ENCODE data around the gene S100A10. TPM values are rescaled to one million over a fixed set of nuclear protein-coding genes. Genes with fewer than 3 reads are reported as not detected.

The S100A10 gene
- polyA plus RNA-seq, 4 donors = 547 to 1,355 (median 1,106) TPM

DNA sequence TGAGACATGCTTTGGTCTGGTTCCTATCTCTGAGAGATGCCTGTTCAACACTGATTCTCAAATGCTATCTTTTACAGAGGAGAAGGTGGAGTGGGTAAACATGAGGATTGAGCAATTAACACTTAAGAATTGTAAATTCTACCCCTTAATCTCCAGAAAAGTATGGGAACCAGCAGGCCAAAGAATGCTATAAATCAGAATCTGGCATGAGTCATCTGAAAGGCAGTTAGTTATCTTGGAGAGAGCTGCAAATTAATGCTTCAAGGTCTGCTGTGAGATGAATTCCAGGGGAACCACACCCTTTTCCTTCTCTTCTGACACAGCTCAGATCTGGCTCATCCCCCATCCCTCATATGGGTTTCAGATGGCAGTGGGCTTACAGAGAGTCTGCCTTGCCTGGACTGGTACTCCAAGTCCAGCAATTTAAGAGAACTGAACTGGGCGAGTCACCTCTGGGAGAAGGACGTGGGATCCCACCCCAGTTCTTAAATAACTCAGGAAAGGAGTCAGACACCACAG lies 5.2 kb downstream of the S100A10 start:
- FAIRE-seq (no peak), DNase-seq (peak; percentile 86 to 92)
- H3K27ac ChIP-seq (ENCODE audit: low read depth in 1 of 3, low read length in 2 of 3) = peak overlapping the region; percentile 89 to 96 (median 90)
- 17 to 55% (median 54%) methylated on average over 2 of the region's 2 CpGs for WGBS, 3 donors
- peak overlapping the region in 1 of 3 donors; percentile 6 for H3K4me3 ChIP-seq (ENCODE audit: low read depth in 1 of 3, low read length in 3 of 3)
- H3K36me3 ChIP-seq (ENCODE audit: control insufficient read depth in 3 of 3, insufficient read depth in 2 of 3, low read depth in 1 of 3, low read length in 3 of 3) = peaks cover 12 to 21% (median 14%) of the 10 kb centered on the region in 3 donors
- no peaks in the 10 kb centered on the region for H3K27me3 ChIP-seq (ENCODE audit: control insufficient read depth in 3 of 3, insufficient read depth in 3 of 3, low read length in 3 of 3)
- H3K4me1 ChIP-seq (ENCODE audit: control insufficient read depth in 3 of 3, insufficient read depth in 2 of 3, low read depth in 1 of 3, low read length in 2 of 3) = peaks cover 15 to 53% (median 47%) of the 10 kb centered on the region in 3 donors
- no peaks in the 10 kb centered on the region for H3K9me3 ChIP-seq (ENCODE audit: control insufficient read depth in 2 of 2, insufficient read depth in 1 of 2, low read depth in 1 of 2, low read length in 1 of 2)

- Histone ChIP-seq H3K27me3 (ENCODE audit: control insufficient read depth in 3 of 3, insufficient read depth in 3 of 3, low read length in 3 of 3) (no peaks in the 10 kb centered on the region), H3K9me3 (ENCODE audit: control insufficient read depth in 2 of 2, insufficient read depth in 1 of 2, low read depth in 1 of 2, low read length in 1 of 2) (no peaks in the 10 kb centered on the region), H3K27ac (ENCODE audit: low read depth in 1 of 3, low read length in 2 of 3) (no peak overlapping the region), H3K36me3 (ENCODE audit: control insufficient read depth in 3 of 3, insufficient read depth in 2 of 3, low read depth in 1 of 3, low read length in 3 of 3) (peaks cover 17 to 32% (median 18%) of the 10 kb centered on the region in 3 donors), H3K4me1 (ENCODE audit: control insufficient read depth in 3 of 3, insufficient read depth in 2 of 3, low read depth in 1 of 3, low read length in 2 of 3) (peaks cover 15 to 47% (median 45%) of the 10 kb centered on the region in 3 donors), H3K4me3 (ENCODE audit: low read depth in 1 of 3, low read length in 3 of 3) (no peak overlapping the region)
- DNase-seq (no peak), FAIRE-seq (no peak)
- 88 to 92% (median 89%) methylated on average over 8 of the region's 8 CpGs for whole genome bisulfite sequencing, 3 donors
Observed at GRCh38 chr1:151986501-151987190, 7.0 kb downstream of the S100A10 start.

GRCh38 chr1:151985768-151986167 lies 7.9 kb downstream of the S100A10 start:
- H3K4me3 ChIP-seq (ENCODE audit: low read depth in 1 of 3, low read length in 3 of 3) = no peak overlapping the region
- DNase-seq (no peak), FAIRE-seq (no peak)
- peaks cover 14 to 47% (median 41%) of the 10 kb centered on the region in 3 donors for H3K4me1 ChIP-seq (ENCODE audit: control insufficient read depth in 3 of 3, insufficient read depth in 2 of 3, low read depth in 1 of 3, low read length in 2 of 3)
- peaks cover 17 to 36% (median 18%) of the 10 kb centered on the region in 3 donors for H3K36me3 ChIP-seq (ENCODE audit: control insufficient read depth in 3 of 3, insufficient read depth in 2 of 3, low read depth in 1 of 3, low read length in 3 of 3)
- H3K27me3 ChIP-seq (ENCODE audit: control insufficient read depth in 3 of 3, insufficient read depth in 3 of 3, low read length in 3 of 3) = no peaks in the 10 kb centered on the region
- 85 to 100% (median 88%) methylated on average over 1 of the region's 1 CpG for WGBS, 3 donors
- H3K27ac ChIP-seq (ENCODE audit: low read depth in 1 of 3, low read length in 2 of 3) = no peak overlapping the region
- H3K9me3 ChIP-seq (ENCODE audit: control insufficient read depth in 2 of 2, insufficient read depth in 1 of 2, low read depth in 1 of 2, low read length in 1 of 2) = no peaks in the 10 kb centered on the region

- Histone ChIP-seq H3K27me3 (ENCODE audit: control insufficient read depth in 3 of 3, insufficient read depth in 3 of 3, low read length in 3 of 3) (no peaks in the 10 kb centered on the region), H3K4me1 (ENCODE audit: control insufficient read depth in 3 of 3, insufficient read depth in 2 of 3, low read depth in 1 of 3, low read length in 2 of 3) (peaks cover 13 to 47% (median 36%) of the 10 kb centered on the region in 3 donors), H3K27ac (ENCODE audit: low read depth in 1 of 3, low read length in 2 of 3) (no peak overlapping the region), H3K4me3 (ENCODE audit: low read depth in 1 of 3, low read length in 3 of 3) (no peak overlapping the region), H3K36me3 (ENCODE audit: control insufficient read depth in 3 of 3, insufficient read depth in 2 of 3, low read depth in 1 of 3, low read length in 3 of 3) (peaks cover 17 to 38% (median 18%) of the 10 kb centered on the region in 3 donors), H3K9me3 (ENCODE audit: control insufficient read depth in 2 of 2, insufficient read depth in 1 of 2, low read depth in 1 of 2, low read length in 1 of 2) (no peaks in the 10 kb centered on the region)
- FAIRE-seq (no peak), DNase-seq (no peak)
- 85 to 91% (median 87%) methylated on average over 2 of the region's 2 CpGs for WGBS, 3 donors
Observed at GRCh38 chr1:151985270-151985669, 8.4 kb downstream of the S100A10 start.

DNA sequence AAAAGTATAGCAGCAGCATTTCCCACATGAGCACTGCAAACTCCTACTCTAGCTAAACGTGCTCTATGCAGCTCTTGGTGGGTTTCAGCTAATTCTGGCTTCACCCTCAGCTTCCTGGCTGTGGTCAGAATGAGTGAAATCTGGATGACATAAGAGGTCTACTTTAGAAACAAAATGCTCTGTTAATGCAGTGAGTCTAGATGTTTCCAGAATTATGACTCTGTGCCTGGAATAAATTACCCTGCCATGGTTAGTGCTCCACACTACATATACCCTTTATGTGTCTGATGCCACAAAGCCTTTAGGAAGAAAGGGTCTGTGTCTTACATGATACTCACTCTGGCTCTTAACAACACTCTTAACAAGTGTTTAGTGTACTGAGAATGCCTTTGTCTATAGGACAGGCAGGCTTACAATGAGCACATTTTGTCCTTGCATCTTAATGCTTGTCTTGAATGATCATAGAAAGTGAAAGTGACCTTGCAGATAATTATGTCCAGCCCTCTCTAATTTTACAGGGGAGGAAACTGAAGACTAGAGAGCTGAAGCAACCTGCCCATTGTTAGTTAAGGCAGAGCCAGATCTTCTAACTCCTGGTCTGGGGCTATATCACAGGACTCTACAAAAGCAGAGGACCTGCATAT lies 9.2 kb downstream of the S100A10 start:
- Histone ChIP-seq H3K4me3 (ENCODE audit: low read depth in 1 of 3, low read length in 3 of 3) (no peak overlapping the region), H3K4me1 (ENCODE audit: control insufficient read depth in 3 of 3, insufficient read depth in 2 of 3, low read depth in 1 of 3, low read length in 2 of 3) (peaks cover 13 to 45% (median 28%) of the 10 kb centered on the region in 3 donors), H3K27ac (ENCODE audit: low read depth in 1 of 3, low read length in 2 of 3) (no peak overlapping the region), H3K27me3 (ENCODE audit: control insufficient read depth in 3 of 3, insufficient read depth in 3 of 3, low read length in 3 of 3) (no peaks in the 10 kb centered on the region), H3K36me3 (ENCODE audit: control insufficient read depth in 3 of 3, insufficient read depth in 2 of 3, low read depth in 1 of 3, low read length in 3 of 3) (peaks cover 17 to 35% (median 18%) of the 10 kb centered on the region in 3 donors), H3K9me3 (ENCODE audit: control insufficient read depth in 2 of 2, insufficient read depth in 1 of 2, low read depth in 1 of 2, low read length in 1 of 2) (no peaks in the 10 kb centered on the region)
- DNase-seq (peak in 1 of 2 donors; percentile 55), FAIRE-seq (no peak)
- 63 to 83% (median 66%) methylated on average over 1 of the region's 1 CpG for WGBS, 3 donors

DNA sequence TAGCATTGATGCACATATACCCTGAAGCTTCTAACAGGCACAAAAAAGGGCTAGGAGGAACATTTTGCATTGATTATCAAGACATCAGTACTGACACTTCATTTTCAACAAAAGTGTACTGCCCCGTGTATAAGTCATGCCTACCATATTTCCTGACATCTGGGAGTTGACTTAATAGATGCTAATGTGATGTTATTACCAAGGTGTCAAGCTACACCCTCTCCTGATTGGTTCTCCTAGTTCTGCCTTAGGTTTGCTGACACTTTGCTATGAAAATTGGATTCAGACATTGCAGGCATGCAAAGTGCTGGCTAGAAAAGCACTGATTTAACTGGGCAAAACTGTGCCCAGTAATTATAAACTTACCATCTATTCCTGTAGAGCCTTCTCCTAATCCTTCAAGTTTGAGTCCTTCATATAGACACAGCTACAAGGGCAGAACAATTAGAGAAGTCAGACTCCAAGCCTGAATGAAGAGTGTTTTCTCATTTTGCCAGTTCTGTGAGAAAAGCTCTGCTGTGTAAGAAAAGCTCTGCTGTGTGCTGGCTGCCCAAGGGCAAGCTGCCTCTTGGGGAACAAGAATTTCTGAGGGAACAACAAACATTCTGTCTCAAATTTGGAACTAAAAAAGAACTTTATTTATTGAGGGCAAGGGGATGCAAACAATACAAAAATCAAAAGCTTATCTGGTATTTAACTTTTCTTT lies 11.2 kb downstream of the S100A10 start:
- WGBS, 3 donors = 42 to 68% (median 54%) methylated on average over 1 of the region's 1 CpG
- Histone ChIP-seq H3K4me1 (ENCODE audit: control insufficient read depth in 3 of 3, insufficient read depth in 2 of 3, low read depth in 1 of 3, low read length in 2 of 3) (peaks cover 10 to 37% (median 15%) of the 10 kb centered on the region in 3 donors), H3K27ac (ENCODE audit: low read depth in 1 of 3, low read length in 2 of 3) (no peak overlapping the region)

DNA sequence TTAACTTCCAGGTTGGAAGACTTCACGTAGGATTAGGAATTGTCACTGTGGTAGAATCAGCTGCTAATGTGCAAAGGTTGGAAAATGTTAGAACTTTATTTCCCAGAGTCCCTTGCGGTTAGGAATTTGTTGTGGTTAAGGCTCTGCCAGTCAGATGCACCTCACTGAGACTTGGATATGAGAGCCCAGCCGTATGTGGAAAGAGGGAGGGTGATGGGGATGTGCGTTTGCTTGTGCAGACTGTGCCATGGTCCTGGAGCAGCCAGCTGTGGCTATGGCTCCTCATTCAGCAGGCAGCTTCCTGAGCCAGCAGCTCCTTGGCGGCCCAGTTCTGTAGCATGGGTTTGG lies 12.5 kb downstream of the S100A10 start:
- H3K4me3 ChIP-seq (ENCODE audit: low read depth in 1 of 3, low read length in 3 of 3) = no peak overlapping the region
- DNase-seq = no peak
- no peaks in the 10 kb centered on the region for H3K9me3 ChIP-seq (ENCODE audit: control insufficient read depth in 2 of 2, insufficient read depth in 1 of 2, low read depth in 1 of 2, low read length in 1 of 2)
- H3K36me3 ChIP-seq (ENCODE audit: control insufficient read depth in 3 of 3, insufficient read depth in 2 of 3, low read depth in 1 of 3, low read length in 3 of 3) = peaks cover 16 to 26% (median 17%) of the 10 kb centered on the region in 3 donors
- no peaks in the 10 kb centered on the region for H3K27me3 ChIP-seq (ENCODE audit: control insufficient read depth in 3 of 3, insufficient read depth in 3 of 3, low read length in 3 of 3)
- 70 to 84% (median 79%) methylated on average over 5 of the region's 5 CpGs for WGBS, 3 donors
- H3K27ac ChIP-seq (ENCODE audit: low read depth in 1 of 3, low read length in 2 of 3) = peak overlapping the region in 1 of 3 donors; percentile 30
- peaks cover 10 to 46% (median 18%) of the 10 kb centered on the region in 3 donors for H3K4me1 ChIP-seq (ENCODE audit: control insufficient read depth in 3 of 3, insufficient read depth in 2 of 3, low read depth in 1 of 3, low read length in 2 of 3)
- FAIRE-seq = no peak

More for the DNA sequence above, 11.2 kb downstream of the S100A10 start:
- DNase-seq = no peak
- no peaks in the 10 kb centered on the region for H3K27me3 ChIP-seq (ENCODE audit: control insufficient read depth in 3 of 3, insufficient read depth in 3 of 3, low read length in 3 of 3)
- no peak for FAIRE-seq
- peaks cover 16 to 30% (median 17%) of the 10 kb centered on the region in 3 donors for H3K36me3 ChIP-seq (ENCODE audit: control insufficient read depth in 3 of 3, insufficient read depth in 2 of 3, low read depth in 1 of 3, low read length in 3 of 3)
- no peak overlapping the region for H3K4me3 ChIP-seq (ENCODE audit: low read depth in 1 of 3, low read length in 3 of 3)
- no peaks in the 10 kb centered on the region for H3K9me3 ChIP-seq (ENCODE audit: control insufficient read depth in 2 of 2, insufficient read depth in 1 of 2, low read depth in 1 of 2, low read length in 1 of 2)
